GM23338 (cell line): ENCODE data around the gene PLXNA2.

Experiments
- CREB1 ChIP-seq: fragments of 250-450 bp; sonication (Bioruptor Pico); IDR thresholded peaks from 2 replicates; pipeline ENCODE4 v1.5.0; 2020; ENCODE audit warnings: low read depth, mild to moderate bottlenecking, moderate library complexity
- EZH2 ChIP-seq: fragments of 200-600 bp; sonication (generic); IDR thresholded peaks from one replicate; pipeline ENCODE4 v1.8.0; 2017; ENCODE audit warnings: antibody characterized with exemption, mild to moderate bottlenecking, low read depth; ENCODE audit not compliant: unreplicated experiment
- EZH2phosphoT487 ChIP-seq: fragments of 200-600 bp; sonication (generic); IDR thresholded peaks from one replicate; pipeline ENCODE4 v1.8.1; 2018; ENCODE audit warnings: antibody characterized with exemption; ENCODE audit not compliant: unreplicated experiment
- JUNB ChIP-seq: IDR thresholded peaks from one replicate; pipeline ENCODE4 v1.6.1; 2016; ENCODE audit warnings: antibody characterized with exemption; ENCODE audit not compliant: unreplicated experiment
- NANOG ChIP-seq: IDR thresholded peaks from 2 replicates; pipeline ENCODE4 v1.6.1; 2016; ENCODE audit warnings: antibody characterized with exemption, borderline replicate concordance
- POLR2AphosphoS5 ChIP-seq: IDR thresholded peaks from 2 replicates; pipeline ENCODE4 v1.6.1; 2016; ENCODE audit warnings: antibody characterized with exemption, low read depth
- TF ChIP-seq, protein P1 (sequence below), 2 experiments: fragments of 200-600 bp in 1 of 2; sonication (generic) in 1 of 2; conservative IDR thresholded peaks; 2 replicates each; pipeline versions ENCODE4 v1.5.1 to v1.6.1; 2016 to 2017; ENCODE audit warnings: antibody characterized with exemption in 2 of 2, low read depth in 2 of 2, mild to moderate bottlenecking in 2 of 2, moderate library complexity in 1 of 2
- TF ChIP-seq, protein P2 (sequence below): IDR thresholded peaks from one replicate; pipeline ENCODE4 v1.6.1; 2018; ENCODE audit warnings: antibody characterized with exemption; ENCODE audit not compliant: unreplicated experiment

DNA sequence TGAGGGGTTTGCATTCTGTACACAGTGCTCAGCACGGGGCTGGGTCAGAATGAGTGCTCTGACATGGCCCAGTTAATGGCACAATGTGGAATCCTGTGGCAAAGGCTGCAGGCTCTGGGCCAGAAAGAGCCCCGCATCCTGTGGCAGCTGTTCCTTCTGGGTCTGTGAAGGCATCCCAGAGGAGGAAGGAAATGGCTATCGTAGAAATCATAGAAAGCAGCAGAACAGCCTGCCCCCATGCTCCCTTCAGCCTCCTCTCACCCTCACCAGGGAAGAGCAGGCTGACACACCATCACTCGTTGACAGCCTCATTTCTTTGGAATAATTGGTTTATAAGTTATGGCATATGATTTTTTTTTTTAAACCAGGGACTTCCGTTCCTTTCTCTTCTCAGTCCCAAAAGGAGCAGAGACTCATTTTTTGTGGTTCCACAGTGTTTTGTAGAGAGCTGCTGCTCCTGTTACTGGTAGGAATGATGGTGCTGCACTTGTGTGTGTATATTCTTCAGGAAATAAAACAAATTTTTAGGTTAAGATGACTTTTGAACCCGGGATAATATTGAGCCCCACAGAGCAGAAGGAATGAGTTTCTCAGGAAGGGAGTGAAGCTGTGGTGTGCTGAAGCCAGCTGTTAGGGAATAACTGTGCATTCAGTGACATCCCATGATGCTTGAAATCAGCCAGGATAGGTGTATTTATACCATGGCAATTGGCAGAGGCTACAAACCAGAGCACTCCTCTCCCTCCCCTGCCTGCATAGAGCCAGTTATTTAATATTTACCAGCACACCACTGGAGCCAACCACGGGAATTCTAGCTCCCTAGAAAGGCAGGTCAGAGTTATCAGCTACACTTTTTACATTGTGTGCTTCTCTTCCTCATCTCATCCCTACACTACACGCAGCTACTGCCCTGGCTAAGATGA lies 32.0 kb downstream of the PLXNA2 start:
- TF ChIP-seq EZH2 = no peak
- TF ChIP-seq, protein P1, sequence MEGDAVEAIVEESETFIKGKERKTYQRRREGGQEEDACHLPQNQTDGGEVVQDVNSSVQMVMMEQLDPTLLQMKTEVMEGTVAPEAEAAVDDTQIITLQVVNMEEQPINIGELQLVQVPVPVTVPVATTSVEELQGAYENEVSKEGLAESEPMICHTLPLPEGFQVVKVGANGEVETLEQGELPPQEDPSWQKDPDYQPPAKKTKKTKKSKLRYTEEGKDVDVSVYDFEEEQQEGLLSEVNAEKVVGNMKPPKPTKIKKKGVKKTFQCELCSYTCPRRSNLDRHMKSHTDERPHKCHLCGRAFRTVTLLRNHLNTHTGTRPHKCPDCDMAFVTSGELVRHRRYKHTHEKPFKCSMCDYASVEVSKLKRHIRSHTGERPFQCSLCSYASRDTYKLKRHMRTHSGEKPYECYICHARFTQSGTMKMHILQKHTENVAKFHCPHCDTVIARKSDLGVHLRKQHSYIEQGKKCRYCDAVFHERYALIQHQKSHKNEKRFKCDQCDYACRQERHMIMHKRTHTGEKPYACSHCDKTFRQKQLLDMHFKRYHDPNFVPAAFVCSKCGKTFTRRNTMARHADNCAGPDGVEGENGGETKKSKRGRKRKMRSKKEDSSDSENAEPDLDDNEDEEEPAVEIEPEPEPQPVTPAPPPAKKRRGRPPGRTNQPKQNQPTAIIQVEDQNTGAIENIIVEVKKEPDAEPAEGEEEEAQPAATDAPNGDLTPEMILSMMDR (conservative IDR thresholded peaks at IDR 0.05; ENCODE audit: low read depth in 2 of 2) = no peak
- TF ChIP-seq POLR2AphosphoS5 = no peak
- no peak for TF ChIP-seq JUNB
- TF ChIP-seq, protein P2, sequence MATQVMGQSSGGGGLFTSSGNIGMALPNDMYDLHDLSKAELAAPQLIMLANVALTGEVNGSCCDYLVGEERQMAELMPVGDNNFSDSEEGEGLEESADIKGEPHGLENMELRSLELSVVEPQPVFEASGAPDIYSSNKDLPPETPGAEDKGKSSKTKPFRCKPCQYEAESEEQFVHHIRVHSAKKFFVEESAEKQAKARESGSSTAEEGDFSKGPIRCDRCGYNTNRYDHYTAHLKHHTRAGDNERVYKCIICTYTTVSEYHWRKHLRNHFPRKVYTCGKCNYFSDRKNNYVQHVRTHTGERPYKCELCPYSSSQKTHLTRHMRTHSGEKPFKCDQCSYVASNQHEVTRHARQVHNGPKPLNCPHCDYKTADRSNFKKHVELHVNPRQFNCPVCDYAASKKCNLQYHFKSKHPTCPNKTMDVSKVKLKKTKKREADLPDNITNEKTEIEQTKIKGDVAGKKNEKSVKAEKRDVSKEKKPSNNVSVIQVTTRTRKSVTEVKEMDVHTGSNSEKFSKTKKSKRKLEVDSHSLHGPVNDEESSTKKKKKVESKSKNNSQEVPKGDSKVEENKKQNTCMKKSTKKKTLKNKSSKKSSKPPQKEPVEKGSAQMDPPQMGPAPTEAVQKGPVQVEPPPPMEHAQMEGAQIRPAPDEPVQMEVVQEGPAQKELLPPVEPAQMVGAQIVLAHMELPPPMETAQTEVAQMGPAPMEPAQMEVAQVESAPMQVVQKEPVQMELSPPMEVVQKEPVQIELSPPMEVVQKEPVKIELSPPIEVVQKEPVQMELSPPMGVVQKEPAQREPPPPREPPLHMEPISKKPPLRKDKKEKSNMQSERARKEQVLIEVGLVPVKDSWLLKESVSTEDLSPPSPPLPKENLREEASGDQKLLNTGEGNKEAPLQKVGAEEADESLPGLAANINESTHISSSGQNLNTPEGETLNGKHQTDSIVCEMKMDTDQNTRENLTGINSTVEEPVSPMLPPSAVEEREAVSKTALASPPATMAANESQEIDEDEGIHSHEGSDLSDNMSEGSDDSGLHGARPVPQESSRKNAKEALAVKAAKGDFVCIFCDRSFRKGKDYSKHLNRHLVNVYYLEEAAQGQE = no peak
- no peak for TF ChIP-seq EZH2phosphoT487
- TF ChIP-seq NANOG = no peak
- no peak for TF ChIP-seq CREB1 (CRISPR knock-in tag)
